Transverse colon (tissue), 3 donors: ENCODE data around the gene CDK18.

Experiments
- CTCF ChIP-seq, 5 experiments: fragments of 200-600 bp in 3 of 5; fragments of 450-650 bp in 2 of 5; sonication (generic) in 3 of 5; IDR thresholded peaks; 1 replicate in 2 of 5; 2 replicates in 3 of 5; pipeline ENCODE4 v1.5.1; 2016 to 2017; ENCODE audit warnings: antibody characterized with exemption in 5 of 5, inconsistent platforms in 3 of 5, mild to moderate bottlenecking in 2 of 5, moderate library complexity in 1 of 5
- POLR2A ChIP-seq: fragments of 450-650 bp; IDR thresholded peaks from one replicate; pipeline ENCODE4 v1.6.1; 2016; ENCODE audit warnings: antibody characterized with exemption, mild to moderate bottlenecking, moderate library complexity

- TF ChIP-seq POLR2A = no peak
- TF ChIP-seq CTCF (IDR thresholded peaks at IDR 0.05) = no peak
Observed at GRCh38 chr1:205554026-205554811, 49.8 kb downstream of the CDK18 start.
